ENCODE results near the gene EVC2.
"Not testable (repeated sequence)": the region's sequence is repeated elsewhere in the genome, so short reads cannot be mapped to it uniquely, and the experiment has no call there.

Gene EVC2

GRCh38 chr4:5742388-5742787 lies 34.0 kb upstream of the EVC2 start:
- no peak for DNase-seq (ENCODE audit: low read depth in 2 of 2)

- DNase-seq (ENCODE audit: low read depth in 2 of 2), result no peak
These were observed 29.7 kb upstream of the EVC2 start for GRCh38 chr4:5738061-5738460.

- no peak for DNase-seq (ENCODE audit: low read depth in 2 of 2)
These were observed 27.1 kb upstream of the EVC2 start for GRCh38 chr4:5735463-5735862.

- DNase-seq (ENCODE audit: low read depth in 2 of 2), result no peak
These were observed 26.5 kb upstream of the EVC2 start for GRCh38 chr4:5734853-5735252.

- no peak for DNase-seq (ENCODE audit: low read depth in 2 of 2)
These were observed 23.8 kb upstream of the EVC2 start for GRCh38 chr4:5732158-5732557.

- no peak for DNase-seq (ENCODE audit: low read depth in 2 of 2)
These were observed 22.9 kb upstream of the EVC2 start for GRCh38 chr4:5730993-5731990.

- DNase-seq (ENCODE audit: low read depth in 2 of 2), result no peak
These were observed 22.1 kb upstream of the EVC2 start for GRCh38 chr4:5730436-5730835.

GRCh38 chr4:5728412-5728811 lies 20.1 kb upstream of the EVC2 start:
- DNase-seq (ENCODE audit: low read depth in 2 of 2), result not testable (repeated sequence)

- no peak for DNase-seq (ENCODE audit: low read depth in 2 of 2)
These were observed 16.0 kb upstream of the EVC2 start for GRCh38 chr4:5724377-5724776.

- no peak for DNase-seq (ENCODE audit: low read depth in 2 of 2)
These were observed 14.0 kb upstream of the EVC2 start for GRCh38 chr4:5722328-5722727.

- no peak for DNase-seq (ENCODE audit: low read depth in 2 of 2)
These were observed 13.6 kb upstream of the EVC2 start for GRCh38 chr4:5721923-5722322.

GRCh38 chr4:5720980-5721379 lies 12.6 kb upstream of the EVC2 start:
- DNase-seq (ENCODE audit: low read depth in 2 of 2), result no peak

GRCh38 chr4:5720157-5720850 lies 11.9 kb upstream of the EVC2 start:
- DNase-seq (ENCODE audit: low read depth in 2 of 2), result no peak

- DNase-seq (ENCODE audit: low read depth in 2 of 2), result no peak
These were observed 11.1 kb upstream of the EVC2 start for GRCh38 chr4:5719350-5720055.

GRCh38 chr4:5718411-5718810 lies 10.1 kb upstream of the EVC2 start:
- DNase-seq (ENCODE audit: low read depth in 2 of 2), result no peak

- DNase-seq (ENCODE audit: low read depth in 2 of 2), result no peak
These were observed 9.2 kb upstream of the EVC2 start for GRCh38 chr4:5717449-5718158.

- DNase-seq (ENCODE audit: low read depth in 2 of 2), result no peak
These were observed 8.0 kb upstream of the EVC2 start for GRCh38 chr4:5716391-5716790.

GRCh38 chr4:5715357-5715756 lies 7.0 kb upstream of the EVC2 start:
- DNase-seq (ENCODE audit: low read depth in 2 of 2), result no peak

GRCh38 chr4:5713861-5714260 lies 5.5 kb upstream of the EVC2 start:
- DNase-seq (ENCODE audit: low read depth in 2 of 2), result no peak

GRCh38 chr4:5712931-5713330 lies 4.6 kb upstream of the EVC2 start:
- DNase-seq (ENCODE audit: low read depth in 2 of 2), result no peak

GRCh38 chr4:5712517-5712916 lies 4.2 kb upstream of the EVC2 start:
- no peak for DNase-seq (ENCODE audit: low read depth in 2 of 2)
